HG02763 (cell line): ENCODE results near the gene SLC25A45.

Experiments used
- ATAC-seq: cut with Tn5 transposase; IDR thresholded peaks from one replicate; pipeline ENCODE4 v1.9.1; 2021; ENCODE audit warnings: mild to moderate bottlenecking, moderate library complexity; ENCODE audit not compliant: unreplicated experiment

Gene SLC25A45, protein sequence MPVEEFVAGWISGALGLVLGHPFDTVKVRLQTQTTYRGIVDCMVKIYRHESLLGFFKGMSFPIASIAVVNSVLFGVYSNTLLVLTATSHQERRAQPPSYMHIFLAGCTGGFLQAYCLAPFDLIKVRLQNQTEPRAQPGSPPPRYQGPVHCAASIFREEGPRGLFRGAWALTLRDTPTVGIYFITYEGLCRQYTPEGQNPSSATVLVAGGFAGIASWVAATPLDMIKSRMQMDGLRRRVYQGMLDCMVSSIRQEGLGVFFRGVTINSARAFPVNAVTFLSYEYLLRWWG

DNA sequence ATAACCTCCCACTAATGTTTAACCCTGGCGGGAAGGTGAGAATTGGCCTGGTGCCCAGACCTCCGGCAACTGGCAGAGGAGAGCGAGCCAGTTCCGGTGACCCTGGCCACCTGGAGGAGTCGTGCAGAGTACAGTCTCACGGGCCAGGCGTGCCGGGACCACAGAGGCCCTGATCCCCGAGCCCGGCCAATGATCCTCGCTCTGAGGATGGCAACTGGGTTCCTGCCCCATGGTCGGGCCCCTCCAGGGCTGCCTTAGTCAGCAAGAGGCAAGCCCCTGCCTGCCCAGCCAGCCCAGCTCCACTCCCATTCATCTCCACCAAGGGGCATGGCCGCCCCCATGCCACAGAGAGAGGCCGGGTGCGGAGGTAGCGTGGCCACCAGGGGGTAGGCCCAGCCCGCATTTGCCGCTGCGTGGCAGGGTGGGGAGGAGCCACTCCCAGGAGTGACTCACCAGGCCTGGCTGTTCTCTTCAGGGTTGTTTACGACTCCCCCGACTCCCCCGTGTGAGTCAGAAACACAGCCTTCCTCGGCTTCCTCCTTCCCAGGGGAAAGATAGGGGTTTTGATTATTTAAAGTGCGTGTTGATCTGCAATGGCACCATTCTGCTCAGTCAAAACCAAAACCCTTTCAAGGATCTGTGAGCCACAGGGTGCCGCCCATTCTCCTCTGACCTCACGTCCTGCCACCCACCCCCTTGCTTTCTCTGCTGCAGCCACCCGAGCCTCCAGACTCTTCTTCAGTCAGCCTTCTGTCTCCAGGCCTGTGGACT is at the start of gene SLC25A45:
SLC25A45 (minus strand) TSS at position 614 of the 771 bp plus-strand sequence. CDS start 695 bp downstream, outside the sequence.
- peak; percentile 52 for ATAC-seq

DNA sequence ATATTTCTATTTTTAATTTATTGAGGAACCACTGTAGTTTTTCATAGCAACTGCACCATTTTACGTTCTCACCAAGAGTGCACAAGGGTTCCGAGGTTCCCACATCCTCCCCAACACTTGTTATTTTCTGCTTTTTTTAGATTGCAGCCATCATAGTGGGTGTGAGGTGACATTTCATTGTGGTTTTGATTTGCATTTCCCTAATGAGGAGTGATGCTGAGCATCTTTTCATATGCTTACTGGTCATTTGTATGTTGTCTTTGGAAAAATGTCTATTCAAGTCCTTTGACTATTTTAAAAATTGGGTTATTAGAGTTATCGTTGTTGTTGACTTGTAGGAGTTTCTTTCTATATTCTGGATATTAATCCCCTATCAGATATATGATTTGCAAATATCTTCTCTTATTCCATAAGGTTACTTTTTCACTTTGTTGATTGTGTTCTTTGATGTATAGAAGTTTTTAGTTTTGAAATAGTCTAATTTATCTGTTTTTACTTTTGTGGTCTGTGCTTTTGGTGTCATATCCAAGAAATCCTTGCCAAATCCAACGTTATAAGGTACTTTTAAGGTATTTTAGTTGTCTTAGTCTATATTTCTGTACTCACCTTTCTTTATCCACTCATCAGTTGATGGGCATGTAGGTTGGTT is 49.1 kb upstream of the SLC25A45 start:
- ATAC-seq: no peak

DNA sequence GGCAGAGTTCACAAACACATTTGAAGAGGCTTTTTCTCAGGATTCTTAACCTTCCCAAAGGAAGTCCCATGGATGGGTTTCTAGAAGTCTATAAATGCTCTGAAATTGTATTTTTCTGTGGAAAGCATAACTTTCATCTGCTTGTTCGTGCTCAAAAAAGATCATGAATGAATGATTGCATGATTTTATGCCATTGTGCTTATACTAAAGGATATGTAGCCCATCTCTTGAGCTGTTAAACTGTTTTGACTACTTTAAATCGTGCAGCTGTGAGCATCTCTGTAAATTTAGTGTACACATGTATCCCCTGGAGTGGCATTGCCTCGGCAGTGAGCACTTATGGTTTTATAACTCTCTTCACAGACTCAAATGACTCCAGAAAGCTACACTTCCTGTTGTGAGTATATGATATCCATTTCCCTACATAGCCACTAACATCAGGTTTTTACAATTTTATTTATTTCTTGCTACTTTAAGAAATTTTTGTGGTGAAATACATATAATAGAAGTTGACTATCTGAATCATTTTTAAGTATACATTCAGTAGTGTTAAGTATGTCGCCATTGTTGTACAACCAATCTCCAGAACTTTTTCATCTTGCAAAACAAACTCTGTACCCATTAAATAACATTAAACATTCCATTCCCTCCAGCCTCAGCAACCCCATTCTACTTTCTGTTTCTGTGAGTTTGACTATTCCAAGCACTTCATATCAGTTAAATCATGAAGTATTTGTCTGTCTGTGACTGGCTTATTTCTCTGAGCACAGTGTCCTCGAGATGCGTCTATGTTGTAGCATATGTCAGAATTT is 48.2 kb upstream of the SLC25A45 start:
- no peak for ATAC-seq

DNA sequence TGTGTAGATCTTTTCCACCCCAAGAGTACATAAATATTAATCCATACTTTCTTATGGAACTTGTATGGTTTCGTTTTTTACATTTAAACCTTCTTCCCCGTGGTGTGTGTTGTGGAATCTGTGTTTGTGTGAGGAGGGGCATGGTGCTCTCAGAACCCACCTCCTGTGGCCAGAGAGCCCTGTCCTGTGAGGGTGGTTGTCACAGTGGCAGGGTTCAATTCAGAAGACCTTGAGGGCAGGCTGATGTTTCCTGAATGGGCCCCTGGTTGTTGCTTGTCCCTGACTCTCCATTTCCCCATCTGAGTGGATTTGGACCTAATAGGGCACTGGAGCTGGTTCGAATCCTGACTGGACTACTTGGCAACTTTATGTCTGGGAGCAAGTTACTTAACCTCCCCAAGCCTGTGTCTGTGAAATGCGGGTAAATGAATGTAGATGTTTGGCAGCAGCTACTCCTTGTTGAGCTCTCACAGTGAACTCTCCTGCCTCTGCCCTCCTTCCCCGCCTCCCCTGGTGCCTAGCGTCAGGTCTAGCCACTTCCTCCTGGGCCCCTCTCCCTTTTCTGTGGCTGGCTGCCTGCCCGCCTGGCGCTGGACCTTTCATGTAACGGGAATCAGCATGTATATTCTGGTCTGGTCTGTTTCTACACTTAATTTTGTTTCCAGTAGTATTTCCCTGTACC is 47.4 kb upstream of the SLC25A45 start:
- ATAC-seq: no peak

DNA sequence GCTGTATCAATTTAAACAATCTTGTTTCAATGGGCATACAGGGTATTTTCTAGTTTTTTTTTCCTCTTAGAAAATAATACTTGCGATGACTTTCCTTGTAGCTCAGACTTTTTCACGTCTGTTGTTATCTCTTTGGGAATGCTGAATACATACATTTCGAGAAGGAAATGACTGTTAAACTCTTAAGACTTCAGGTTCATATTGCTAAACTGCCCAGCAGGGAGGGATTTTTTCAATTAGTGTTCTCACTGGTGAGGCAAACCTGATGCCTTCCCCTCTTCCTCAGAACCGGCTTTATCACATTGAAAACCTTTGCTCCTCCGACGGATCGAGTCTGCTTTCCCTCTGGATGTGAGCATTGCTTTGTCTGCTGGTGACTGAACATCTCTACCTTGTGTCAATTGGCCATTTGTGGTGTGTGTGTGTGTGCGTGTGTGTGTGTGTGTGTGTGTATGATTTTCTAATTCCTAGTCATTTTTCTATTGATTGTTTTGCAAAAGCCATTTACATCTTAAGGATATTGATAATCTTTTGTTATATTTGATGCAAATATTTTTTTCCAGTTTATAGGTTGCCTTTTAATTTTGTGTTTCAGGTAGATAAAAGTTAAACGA is 46.7 kb upstream of the SLC25A45 start:
- ATAC-seq: no peak

DNA sequence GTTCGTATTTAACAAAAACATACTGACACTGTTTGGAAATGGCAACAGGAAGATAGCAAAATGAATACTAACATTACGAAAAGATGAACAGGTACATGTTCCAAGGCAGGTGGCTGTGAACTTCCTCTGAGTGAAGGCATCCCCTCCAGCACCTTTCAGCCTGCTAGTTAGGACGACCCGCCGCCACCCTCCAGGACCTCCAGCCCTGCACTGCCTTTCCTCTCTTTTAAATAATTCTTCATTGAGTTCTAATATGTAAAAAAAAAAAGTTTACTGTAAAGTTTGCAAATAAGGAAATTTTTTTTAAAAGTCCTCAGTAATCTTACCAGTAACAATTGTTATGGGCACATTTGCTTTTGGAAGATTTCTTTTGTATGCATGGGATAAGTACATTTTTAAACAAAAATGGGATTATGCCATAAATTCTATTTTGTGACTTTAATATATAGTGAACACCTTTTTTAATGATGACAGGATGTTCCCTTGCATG is 46.2 kb upstream of the SLC25A45 start:
- ATAC-seq: no peak

DNA sequence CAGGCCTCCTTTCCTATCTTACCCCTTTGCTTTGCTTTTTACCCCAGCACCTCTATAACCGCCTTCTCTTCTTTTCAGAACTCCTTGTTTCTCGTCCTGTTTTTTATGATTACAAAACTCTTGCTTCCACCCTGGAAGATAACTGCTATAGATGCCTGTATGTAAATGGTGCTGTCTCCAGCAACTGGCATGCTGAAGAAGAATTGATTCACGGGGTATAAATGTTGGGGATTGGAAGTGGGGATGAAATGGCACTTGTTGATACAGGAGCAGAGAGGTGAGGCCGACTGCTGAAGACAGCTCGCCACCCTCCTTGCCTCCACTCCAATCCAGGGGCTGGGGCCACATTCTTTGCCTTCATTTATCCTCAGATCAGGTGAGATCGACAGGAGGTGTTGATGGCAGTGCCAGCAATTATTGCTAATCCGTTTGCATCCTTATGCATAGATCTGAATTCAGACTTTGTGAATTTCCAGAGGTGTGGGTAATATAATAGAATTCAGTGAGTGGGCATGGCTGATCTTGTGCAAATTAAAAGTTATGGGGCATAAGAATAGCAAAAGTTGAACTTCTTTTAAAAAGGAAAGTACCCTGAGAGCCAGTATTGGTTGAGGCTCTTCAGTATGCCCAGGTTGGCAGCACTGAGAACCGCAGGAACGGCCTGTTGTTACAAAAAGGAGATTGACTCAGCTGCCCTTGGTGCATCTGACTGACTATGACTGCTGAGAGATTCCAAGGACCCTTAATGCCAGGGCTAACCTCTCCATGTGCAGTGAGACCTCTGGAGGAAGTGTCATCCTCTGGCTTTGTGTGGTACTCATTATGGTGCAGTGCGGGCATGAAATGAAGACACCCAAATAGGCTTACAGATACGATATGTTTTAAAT is 45.5 kb upstream of the SLC25A45 start:
- no peak for ATAC-seq

DNA sequence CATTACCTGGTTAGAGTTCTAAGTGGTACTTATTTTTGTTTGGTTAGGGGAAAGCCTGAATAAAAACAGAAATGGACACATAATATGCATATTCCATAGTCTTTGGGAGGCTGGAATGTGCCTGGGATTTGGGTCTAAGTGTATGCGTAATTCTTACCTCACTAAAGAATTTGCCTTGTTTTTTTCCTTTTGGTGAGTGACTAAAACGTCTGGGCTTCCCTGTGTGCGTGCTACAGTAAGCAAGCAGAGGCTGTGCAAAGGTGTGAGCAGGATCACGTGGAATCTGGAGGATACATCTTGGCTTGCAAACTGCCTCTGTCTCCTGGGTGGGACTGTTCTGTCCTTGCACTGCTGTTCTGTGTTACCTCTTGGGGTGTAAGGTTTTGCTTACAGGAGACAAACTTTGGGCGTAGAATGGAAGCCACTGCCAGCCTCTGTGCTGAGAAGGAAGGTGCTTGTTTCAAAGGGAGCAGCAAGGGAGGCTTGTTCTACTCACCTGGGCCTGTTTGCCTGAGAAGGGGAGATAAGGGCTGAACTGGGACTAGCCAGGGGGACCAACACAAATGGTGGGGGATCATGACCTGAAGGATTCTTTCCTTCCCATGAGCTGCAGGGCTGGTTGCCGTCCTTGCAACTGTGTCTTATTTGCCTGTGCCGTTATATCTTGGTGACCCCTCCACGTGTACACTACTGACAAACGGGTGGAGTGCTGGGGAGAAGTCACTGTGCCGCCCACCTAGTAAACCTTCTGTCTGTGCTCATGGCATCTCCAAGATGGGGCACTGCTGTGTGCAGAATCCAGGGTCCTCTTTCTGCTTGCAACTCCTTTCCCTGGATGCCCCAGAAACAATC is 44.6 kb upstream of the SLC25A45 start:
- no peak for ATAC-seq

DNA sequence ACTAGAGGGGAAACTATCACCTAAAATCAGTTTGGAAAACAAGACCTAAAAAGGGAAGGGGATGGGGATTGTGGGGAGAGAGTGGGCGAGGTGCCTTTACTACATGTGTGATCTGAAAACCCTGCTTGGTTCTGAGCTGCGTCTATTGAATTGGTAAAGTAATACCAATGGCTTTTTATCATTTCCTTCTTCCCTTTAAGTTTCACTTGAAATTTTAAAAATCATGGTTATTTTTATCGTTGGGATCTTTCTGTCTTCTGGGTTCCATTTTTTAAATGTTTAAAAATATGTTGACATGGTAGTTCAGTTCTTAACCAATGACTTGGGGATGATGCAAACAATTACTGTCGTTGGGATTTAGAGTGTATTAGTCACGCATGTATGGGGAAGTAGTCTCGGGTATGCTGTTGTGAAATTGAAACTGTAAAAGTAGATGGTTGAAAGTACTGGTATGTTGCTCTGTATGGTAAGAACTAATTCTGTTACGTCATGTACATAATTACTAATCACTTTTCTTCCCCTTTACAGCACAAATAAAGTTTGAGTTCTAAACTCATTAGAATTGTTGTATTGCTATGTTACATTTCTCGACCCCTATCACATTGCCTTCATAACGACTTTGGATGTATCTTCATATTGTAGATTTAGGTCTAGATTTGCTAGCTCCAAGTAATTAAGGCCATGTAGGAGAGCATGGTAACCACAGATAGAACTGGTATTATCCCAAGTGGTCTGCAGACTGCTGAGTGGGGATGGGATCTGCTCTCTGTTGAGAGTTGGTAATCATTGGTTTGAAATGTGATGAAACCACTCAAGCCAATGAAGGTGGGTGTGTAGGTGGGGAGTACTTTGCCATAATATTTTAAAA is 43.8 kb upstream of the SLC25A45 start:
- no peak for ATAC-seq

DNA sequence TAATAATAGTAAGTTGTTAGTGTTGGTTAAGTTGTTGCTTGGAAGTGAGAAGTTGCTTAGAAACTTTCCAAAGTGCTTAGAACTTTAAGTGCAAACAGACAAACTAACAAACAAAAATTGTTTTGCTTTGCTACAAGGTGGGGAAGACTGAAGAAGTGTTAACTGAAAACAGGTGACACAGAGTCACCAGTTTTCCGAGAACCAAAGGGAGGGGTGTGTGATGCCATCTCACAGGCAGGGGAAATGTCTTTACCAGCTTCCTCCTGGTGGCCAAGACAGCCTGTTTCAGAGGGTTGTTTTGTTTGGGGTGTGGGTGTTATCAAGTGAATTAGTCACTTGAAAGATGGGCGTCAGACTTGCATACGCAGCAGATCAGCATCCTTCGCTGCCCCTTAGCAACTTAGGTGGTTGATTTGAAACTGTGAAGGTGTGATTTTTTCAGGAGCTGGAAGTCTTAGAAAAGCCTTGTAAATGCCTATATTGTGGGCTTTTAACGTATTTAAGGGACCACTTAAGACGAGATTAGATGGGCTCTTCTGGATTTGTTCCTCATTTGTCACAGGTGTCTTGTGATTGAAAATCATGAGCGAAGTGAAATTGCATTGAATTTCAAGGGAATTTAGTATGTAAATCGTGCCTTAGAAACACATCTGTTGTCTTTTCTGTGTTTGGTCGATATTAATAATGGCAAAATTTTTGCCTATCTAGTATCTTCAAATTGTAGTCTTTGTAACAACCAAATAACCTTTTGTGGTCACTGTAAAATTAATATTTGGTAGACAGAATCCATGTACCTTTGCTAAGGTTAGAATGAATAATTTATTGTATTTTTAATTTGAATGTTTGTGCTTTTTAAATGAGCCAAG is 42.9 kb upstream of the SLC25A45 start:
- no peak for ATAC-seq

DNA sequence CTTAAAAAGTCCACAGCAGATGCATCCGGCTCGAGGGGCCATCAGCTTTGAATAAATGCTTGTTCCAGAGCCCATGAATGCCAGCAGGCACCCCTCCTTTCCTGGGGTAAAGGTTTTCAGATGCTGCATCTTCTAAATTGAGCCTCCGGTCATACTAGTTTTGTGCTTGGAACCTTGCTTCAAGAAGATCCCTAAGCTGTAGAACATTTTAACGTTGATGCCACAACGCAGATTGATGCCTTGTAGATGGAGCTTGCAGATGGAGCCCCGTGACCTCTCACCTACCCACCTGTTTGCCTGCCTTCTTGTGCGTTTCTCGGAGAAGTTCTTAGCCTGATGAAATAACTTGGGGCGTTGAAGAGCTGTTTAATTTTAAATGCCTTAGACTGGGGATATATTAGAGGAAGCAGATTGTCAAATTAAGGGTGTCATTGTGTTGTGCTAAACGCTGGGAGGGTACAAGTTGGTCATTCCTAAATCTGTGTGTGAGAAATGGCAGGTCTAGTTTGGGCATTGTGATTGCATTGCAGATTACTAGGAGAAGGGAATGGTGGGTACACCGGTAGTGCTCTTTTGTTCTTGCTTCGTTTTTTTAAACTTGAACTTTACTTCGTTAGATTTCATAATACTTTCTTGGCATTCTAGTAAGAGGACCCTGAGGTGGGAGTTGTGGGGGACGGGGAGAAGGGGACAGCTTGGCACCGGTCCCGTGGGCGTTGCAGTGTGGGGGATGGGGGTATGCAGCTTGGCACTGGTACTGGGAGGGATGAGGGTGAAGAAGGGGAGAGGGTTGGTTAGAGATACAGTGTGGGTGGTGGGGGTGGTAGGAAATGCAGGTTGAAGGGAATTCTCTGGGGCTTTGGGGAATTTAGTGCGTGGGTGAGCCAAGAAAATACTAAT is 42.0 kb upstream of the SLC25A45 start:
- no peak for ATAC-seq

DNA sequence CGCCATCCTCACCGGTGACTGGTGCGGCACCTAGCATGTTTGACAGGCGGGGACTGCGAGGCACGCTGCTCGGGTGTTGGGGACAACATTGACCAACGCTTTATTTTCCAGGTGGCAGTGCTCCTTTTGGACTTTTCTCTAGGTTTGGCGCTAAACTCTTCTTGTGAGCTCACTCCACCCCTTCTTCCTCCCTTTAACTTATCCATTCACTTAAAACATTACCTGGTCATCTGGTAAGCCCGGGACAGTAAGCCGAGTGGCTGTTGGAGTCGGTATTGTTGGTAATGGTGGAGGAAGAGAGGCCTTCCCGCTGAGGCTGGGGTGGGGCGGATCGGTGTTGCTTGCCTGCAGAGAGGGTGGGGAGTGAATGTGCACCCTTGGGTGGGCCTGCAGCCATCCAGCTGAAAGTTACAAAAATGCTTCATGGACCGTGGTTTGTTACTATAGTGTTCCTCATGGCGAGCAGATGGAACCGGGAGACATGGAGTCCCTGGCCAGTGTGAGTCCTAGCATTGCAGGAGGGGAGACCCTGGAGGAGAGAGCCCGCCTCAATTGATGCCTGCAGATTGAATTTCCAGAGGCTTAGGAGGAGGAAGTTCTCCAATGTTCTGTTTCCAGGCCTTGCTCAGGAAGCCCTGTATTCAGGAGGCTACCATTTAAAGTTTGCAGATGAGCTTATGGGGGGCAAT is 41.2 kb upstream of the SLC25A45 start:
- ATAC-seq: no peak

DNA sequence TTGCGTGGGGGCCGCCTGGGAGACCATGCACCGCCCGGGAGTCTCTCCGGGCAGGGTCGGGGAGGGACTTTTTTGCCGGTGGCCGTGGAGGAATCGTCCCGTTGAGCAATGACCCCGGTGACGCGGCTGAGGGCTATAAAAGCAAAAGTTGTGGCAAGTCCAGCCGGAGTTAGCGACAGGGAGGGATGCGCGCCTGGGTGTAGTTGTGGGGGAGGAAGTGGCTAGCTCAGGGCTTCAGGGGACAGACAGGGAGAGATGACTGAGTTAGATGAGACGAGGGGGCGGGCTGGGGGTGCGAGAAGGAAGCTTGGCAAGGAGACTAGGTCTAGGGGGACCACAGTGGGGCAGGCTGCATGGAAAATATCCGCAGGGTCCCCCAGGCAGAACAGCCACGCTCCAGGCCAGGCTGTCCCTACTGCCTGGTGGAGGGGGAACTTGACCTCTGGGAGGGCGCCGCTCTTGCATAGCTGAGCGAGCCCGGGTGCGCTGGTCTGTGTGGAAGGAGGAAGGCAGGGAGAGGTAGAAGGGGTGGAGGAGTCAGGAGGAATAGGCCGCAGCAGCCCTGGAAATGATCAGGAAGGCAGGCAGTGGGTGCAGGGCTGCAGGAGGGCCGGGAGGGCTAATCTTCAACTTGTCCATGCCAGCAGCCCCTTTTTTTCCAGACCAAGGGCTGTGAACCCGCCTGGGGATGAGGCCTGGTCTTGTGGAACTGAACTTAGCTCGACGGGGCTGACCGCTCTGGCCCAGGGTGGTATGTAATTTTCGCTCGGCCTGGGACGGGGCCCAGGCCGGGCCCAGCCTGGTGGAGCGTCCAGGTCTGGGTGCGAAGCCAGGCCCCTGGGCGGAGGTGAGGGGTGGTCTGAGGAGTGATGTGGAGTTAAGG is 40.4 kb upstream of the SLC25A45 start, which contains the start of gene NEAT1:
NEAT1 (plus strand) TSS at position 166 of the 883 bp plus-strand sequence.
- ATAC-seq: peak; percentile 26
